T47D (cell line): ENCODE data around the gene ZNF507.
A peak's percentile ranks its signal among the peaks of the same experiment; 100 is the strongest.
"Not testable (repeated sequence)": the region's sequence is repeated elsewhere in the genome, so short reads cannot be mapped to it uniquely, and the experiment has no call there.

Experiments used
- DNase-seq, 2 experiments: peaks; one replicate each; pipeline versions ENCODE4 v3.0.0 to v3.0.0-alpha.2; 2011 to 2012; ENCODE audit warnings: low read depth in 1 of 2, low spot score in 1 of 2
- JUND ChIP-seq: IDR thresholded peaks from 2 replicates; pipeline ENCODE4 v1.6.1; 2012; ENCODE audit warnings: low read depth
- in situ Hi-C: cut with HindIII; loops from 2 replicates; pipeline ENCODE4 v1.10.0; 2016; ENCODE audit warnings: low sequenced_read_pairs, low pct_unique_long_range_greater_than_20kb

Gene ZNF507

GRCh38 chr19:32363632-32364031 is 18.2 kb downstream of the ZNF507 start:
- no peak for DNase-seq
- in situ Hi-C loops: no loop called here
- TF ChIP-seq JUND: no peak

GRCh38 chr19:32364040-32364439 is 18.6 kb downstream of the ZNF507 start:
- TF ChIP-seq JUND: no peak
- no peak for DNase-seq
- in situ Hi-C loops: no loop called here

DNA sequence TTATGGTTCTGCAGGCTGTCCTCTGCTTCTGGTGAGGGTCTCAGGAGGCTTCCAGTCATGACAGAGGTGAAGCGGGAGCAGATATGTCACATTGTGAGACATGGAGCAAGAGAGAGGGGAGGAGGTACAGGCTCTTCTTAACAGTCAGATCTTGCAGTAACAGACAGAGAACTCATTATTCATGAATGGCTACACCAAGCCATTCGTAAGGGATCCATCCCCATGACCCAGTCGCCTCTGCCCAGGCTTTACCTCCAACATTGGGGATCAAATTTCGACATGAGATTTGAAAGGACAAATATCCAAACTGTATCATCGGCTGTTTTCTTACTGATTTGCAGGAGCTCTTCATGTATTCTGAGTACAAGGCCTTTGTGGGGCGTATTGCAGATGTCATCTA is 21.7 kb downstream of the ZNF507 start:
- no peak for TF ChIP-seq JUND
- DNase-seq: no peak
- in situ Hi-C loops: no loop called here

DNA sequence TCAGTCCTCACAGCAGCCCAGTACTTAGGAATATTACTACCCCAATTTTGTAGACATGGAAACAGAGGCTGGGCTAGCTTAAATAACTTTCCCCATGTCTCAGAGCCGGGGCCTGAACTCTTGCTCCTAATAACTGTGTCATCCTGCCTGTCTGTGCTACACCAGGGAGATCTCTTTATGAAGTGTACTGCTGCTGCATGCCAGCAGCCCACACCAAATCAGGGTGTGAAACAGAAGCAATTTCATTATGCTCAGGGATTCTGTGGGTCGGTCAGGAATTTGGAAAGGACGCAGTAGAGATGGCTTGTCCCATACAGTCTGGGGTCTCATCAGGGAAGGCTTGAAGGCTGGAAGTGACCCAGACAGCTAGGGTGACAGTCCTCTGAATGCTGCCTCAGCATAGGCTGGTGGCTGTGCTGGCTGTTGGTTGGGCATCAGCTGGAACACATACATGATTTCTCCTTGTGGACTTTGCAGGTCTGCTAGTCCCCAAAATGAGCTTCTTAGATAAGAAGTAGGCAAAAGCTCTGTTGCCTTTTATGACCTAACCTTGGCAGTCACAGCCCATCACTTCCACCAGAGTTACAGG is 22.6 kb downstream of the ZNF507 start:
- TF ChIP-seq JUND: no peak
- no peak for DNase-seq
- in situ Hi-C loops: no loop called here

GRCh38 chr19:32368787-32369186 is 23.4 kb downstream of the ZNF507 start:
- no peak for TF ChIP-seq JUND
- no peak for DNase-seq
- in situ Hi-C loops: no loop called here

DNA sequence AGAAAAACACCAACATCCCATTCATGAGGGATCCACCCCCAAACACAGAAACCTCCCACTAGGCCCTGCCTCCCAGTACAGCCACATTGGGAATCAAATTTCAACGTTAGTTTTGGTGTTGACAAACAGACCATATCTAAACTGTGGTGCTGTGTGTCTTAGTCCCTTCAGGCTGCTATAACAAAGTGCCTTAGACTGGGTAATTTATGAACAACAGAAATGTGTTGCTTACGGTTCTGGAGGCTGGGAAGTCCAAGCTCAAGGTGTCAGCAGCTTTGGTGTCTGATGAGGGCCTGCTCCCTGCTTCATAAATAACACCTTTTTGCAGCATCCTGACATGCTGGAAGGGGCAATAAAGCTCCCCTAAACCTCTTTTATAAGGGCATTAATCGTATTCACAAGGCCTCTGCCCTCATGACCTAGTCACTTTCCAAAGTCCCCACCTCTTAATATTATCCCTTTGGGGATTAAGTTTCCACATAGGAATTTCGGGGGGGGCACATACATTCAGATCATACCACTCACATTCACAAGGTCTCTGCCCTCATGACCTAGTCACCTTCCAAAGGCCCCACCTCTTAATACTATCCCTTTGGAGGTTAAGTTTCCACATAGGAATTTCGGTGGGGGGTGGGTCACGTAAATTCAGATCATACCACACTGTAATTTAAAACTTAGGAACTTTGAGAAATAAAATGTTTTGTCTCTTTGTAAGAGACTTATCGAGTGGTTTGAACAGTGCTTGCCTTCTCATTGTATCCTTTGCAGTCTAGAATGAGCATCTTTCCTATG is 27.5 kb downstream of the ZNF507 start:
- no peak for TF ChIP-seq JUND
- peak in 1 of 2 experiments; percentile 19 for DNase-seq
- in situ Hi-C loops: no loop called here

- in situ Hi-C loops: no loop called here
- DNase-seq: peak in 1 of 2 experiments; percentile 85
Measured at GRCh38 chr19:32373585-32374295, 28.3 kb downstream of the ZNF507 start.

GRCh38 chr19:32374362-32374761 is 29.0 kb downstream of the ZNF507 start:
- in situ Hi-C loops, DNase-seq: not testable (repeated sequence)

More at GRCh38 chr19:32373585-32374295, 28.3 kb downstream of the ZNF507 start:
- TF ChIP-seq JUND: no peak

DNA sequence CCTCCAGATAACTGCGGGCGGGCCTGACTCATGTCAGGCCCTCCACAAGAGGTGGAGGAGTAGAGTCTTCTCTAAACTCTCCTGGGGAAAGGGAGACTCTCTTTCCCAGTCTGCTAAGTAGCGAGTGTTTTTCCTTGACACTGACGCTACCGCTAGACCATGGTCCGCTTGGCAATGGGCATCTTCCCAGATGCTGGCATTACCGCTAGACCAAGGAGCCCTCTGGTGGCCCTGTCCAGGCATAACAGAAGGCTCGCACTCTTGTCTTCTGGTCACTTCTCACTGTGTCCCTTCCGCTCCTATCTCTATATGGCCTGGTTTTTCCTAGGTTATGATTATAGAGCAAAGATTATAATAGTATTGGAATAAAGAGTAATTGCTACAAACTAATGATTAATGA is 31.7 kb downstream of the ZNF507 start:
- in situ Hi-C loops: not testable (repeated sequence)
- DNase-seq: peak in 1 of 2 experiments; percentile 59

- in situ Hi-C loops: no loop called here
- no peak for TF ChIP-seq JUND
- no peak for DNase-seq
Measured at GRCh38 chr19:32380269-32380668, 34.9 kb downstream of the ZNF507 start.

DNA sequence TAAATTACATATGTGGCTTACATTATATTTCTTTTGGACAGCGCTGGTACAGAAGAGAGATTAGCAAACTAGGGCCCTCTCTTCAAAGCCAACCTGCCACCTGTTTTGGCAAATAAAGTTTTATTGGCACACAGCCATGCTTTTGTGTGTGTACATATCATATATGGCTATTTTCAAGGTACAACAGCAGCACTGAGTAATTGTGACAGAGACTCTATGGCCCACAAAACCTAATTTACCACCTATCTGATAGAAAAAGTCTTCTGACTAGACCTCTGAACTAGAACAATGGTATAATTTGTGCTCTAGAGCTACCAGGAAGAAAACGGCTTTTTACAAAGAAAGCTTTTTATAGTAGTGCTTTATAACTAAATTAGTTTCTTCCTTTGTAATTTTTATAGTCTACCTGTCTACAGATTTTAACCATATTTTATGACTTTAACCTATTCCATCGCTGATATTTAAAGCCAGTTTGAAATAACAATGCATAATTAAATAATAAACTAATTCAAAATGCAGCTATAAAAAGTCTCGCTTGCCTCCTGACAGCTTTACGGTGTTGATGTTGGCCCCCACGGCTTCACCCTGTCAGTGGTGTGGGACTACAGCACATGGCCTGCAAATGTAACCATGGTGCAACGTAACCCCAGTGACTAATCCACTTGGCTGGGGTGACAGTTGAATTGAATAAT is 42.4 kb downstream of the ZNF507 start:
- no peak for DNase-seq
- in situ Hi-C loops: no loop called here
- TF ChIP-seq JUND: no peak

GRCh38 chr19:32388393-32388855 is 43.0 kb downstream of the ZNF507 start:
- no peak for TF ChIP-seq JUND
- in situ Hi-C loops: no loop called here
- no peak for DNase-seq

DNA sequence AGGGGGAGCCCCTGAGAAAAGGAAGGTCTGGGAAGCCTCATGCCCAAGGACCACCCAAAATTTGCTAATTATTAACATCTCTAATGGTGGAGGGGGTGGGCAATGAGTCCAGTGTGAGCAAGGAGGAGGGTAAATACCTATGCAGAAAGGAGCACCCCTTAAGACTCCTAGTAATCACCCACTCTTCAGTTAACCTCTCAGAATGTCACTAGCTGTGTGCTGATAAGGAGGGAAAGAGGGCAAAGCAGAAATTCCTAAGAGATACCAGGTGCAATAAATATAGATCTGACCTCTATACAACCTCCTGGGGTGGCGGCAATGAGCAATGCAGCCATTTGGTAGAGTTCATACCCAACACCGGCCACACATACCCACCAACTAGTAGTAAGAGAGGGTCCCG is 47.5 kb downstream of the ZNF507 start:
- TF ChIP-seq JUND: no peak
- in situ Hi-C loops: no loop called here
- no peak for DNase-seq
